NCI-H2227 (cell line): ENCODE data around the gene SLC38A3.

Source experiments
- DNase-seq: peaks from one replicate; lab custom pipeline; 2025; ENCODE audit not compliant: unreplicated experiment; lab: John Stamatoyannopoulos, UW

Gene SLC38A3

DNA sequence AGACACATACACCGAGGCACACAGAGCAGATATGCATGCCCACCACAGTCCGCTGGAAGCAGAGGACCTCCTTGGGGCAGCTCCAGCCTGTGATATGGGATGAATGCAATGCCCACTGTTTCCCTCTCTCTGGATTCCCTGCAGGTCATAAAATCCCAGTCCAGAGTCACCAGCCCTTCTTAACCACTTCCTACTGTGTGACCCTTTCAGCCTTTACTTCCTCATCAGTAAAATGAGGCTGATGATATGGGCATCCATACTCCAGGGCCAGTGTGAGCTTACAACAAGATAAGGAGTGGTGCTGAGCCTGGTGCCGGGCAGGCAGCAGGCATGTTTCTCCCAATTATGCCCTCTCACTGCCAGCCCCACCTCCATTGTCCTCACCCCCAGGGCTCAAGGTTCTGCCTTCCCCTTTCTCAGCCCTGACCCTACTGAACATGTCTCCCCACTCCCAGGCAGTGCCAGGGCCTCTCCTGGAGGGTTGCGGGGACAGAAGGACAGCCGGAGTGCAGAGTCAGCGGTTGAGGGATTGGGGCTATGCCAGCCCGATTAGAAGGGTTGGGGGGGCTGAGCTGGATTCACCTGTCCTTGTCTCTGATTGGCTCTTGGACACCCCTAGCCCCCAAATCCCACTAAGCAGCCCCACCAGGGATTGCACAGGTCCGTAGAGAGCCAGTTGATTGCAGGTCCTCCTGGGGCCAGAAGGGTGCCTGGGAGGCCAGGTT is 14.0 kb upstream of the SLC38A3 start, which contains the start of gene GNAT1:
Gene GNAT1 (plus strand): TSS at position 675 of the 725 bp plus-strand sequence. CDS start 116 bp downstream, outside the sequence.
- no peak for DNase-seq

DNA sequence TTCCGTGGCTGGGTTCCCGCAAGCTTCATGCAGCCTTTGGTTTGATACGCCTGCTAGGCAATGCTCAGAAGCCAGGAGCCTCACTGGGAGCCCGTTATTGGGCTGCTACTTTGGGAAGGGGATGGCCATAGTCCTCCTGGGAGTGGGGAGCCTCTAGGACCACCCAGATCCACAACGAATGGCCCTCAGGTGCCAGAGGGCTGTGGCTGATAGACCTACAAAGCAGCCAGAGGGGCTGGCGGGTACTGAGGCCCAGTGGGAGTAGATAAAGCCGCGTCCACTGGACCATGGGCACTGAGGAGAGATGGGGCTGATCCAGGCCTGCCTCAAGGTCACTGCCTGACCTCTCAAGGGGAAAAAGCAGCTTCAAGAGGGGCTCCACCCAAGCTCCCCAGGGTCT is 12.9 kb upstream of the SLC38A3 start:
- no peak for DNase-seq

- DNase-seq: peak; percentile 69
Observed at GRCh38 chr3:50192689-50193141, 12.4 kb upstream of the SLC38A3 start.

GRCh38 chr3:50193286-50193685 is 11.8 kb upstream of the SLC38A3 start:
- no peak for DNase-seq

- no peak for DNase-seq
Observed at GRCh38 chr3:50193746-50194127, 11.3 kb upstream of the SLC38A3 start.

DNA sequence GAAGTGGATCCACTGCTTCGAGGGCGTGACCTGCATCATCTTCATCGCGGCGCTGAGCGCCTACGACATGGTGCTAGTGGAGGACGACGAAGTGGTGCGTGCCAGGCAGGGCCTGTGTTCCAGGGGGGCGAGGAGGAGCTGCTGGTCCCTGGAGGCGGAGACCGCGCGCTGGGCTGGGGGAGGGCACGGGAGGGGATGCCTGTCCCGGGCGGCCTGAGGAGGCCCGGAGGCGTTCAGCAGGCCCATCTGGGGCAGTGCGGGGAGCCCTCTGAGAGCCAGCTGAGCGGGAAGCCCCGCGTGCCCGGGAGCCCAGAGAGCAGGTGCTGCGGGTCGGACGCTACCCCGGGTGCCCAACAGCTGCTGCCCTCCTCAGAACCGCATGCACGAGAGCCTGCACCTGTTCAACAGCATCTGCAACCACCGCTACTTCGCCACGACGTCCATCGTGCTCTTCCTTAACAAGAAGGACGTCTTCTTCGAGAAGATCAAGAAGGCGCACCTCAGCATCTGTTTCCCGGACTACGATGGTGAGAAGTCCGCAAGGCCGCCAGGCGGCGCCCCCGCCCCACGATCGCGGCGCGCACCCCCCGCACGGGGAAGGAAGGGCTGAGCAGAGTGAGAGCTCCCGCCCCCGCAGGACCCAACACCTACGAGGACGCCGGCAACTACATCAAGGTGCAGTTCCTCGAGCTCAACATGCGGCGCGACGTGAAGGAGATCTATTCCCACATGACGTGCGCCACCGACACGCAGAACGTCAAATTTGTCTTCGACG is 10.8 kb upstream of the SLC38A3 start:
- DNase-seq: no peak

GRCh38 chr3:50194903-50195500 is 10.1 kb upstream of the SLC38A3 start:
- DNase-seq: no peak

DNA sequence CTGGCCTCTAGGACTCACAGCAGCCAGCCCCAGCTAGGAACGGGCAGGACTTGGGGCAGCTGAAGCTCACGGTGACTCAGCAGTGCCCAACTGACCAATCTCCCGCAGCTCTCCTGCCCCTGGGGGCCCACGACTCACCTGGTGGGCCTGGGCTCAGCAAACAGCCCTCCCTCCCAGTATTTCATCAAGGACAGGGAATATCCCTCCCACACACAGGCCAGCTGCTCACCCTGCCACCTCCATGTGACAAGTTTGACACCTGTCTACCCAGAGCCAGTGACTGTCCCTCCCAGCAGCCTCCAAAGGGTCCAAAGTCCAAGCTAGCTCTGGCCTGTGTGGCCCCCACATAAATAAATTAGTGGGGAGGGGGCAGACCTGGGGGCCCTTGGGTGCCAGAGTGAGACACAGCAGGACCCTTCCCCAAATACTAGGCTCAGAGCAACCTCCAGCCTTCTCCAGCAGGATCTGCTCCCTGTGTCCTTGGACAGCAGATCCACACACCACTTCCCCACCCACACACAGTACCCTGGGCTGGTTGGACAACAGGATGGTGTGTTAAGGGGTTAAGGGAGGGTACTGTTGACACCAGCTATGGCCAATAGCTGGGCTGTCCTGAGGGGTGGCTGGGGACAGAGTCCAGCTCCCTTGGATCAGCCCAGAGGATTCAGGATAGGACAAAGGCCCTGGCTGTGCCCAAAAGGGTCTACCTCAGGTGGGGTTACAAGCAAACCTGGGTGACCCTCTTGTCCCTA is 9.4 kb upstream of the SLC38A3 start:
- no peak for DNase-seq

DNA sequence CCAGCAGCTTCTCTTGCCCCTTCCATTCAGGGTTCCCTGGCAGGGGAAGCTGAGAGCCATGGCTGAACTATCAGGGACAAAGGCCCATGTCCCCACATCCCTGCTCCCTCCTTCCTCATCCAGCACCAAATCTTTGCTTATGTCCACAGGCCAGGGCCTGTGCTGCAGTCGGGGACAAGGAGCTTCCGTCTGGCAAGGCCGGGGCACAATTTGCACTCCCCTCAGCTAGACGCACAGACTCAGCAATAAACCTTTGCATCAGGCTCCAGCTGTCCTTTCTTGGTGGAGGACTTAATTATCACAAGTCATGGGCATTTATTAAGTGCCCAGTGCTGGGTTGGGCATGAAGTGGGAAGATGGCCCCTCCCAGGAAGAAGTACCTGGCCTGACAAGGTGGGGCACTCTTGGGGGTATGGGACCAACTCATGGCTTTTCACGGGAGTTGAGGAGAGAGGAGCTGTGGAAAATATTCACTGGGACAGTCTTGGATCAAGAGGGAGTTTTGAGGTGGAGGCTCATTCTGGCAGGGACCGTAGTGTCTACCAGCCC is 8.7 kb upstream of the SLC38A3 start:
- no peak for DNase-seq

DNA sequence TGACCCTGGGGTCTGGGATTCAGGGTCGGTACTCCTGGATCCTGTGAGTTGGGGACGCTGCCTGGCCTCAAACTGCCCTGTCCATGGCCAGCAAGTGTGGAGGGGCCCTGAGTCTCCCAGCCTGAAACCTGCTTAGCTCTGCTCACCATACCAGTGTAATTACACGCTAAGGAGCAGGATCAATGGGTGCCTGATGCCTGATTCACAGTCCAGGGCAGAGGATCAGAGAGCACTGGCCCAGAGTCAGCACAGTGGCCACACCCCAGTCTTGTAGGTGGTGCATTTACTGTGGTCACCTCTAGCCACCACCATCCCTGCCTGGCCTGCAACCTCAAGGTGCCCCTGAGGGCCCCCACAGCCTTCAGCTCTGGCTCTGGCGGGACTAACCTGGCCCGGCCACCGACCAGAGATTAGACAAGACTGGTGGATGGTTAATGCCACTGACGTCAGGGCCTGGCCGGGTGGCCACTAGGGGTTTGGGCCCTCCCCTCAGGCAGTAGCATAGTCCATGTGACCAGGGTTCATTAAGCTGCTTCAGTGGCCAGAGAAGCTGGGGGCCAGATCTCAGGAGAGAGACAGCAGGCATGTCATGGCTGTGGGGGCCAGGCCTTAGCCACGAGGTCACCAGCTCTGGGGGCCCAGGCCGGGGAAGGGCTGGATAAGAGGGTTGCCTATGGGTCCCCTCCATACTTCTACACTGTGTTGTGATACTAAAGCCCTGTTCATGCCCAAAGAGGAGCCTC is 3.3 kb upstream of the SLC38A3 start:
- no peak for DNase-seq

- DNase-seq: no peak
Observed at GRCh38 chr3:50202353-50203112, 2.5 kb upstream of the SLC38A3 start.

- DNase-seq: no peak
Observed at GRCh38 chr3:50203113-50203808, 1.8 kb upstream of the SLC38A3 start.

- DNase-seq: no peak
Observed at GRCh38 chr3:50203809-50204803, 965 bp upstream of the SLC38A3 start.

DNA sequence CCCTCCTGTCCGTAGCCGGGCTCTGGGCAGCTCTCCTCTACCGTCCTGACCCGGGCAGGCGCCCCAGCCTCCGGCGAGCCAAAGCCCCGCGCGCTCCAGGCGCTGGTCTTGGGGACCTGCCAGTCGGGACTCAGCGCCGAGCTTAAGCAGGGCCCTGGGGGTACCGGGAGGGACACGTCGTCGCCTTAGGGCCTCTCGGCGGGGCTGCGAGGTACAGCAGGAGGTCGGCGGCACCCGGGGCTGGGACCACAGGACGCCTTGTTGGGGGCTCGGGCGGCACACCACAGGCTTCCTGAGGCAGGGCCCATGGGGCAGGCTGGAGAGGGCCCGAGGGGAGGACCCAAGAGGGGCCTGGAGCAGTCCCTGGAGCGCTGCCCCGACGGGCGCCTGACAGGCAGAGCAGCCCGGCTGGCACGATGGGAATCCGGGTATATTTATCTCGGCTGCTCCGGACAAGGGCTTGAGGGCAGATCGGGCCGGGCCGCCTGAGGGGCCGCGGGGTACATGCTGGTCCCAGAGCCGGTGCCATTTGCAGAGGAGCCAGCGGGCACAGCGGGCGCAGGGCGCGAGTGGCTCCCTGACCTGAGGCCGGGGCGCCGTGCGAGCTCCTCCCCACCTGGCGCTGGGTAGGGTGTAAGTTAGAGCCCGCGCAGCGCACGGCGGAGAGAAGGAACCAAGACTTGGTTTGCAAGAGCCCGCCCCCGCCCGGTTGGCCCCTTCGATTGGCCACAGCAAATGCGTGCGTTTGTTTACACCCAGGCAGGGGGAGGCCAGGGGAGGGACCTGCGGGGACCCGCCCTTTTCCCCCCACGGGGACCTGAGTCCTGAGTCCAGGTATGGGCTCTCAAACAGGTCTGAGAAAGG is 574 bp downstream of the SLC38A3 start:
- DNase-seq: peak; percentile 50

- no peak for DNase-seq
Observed at GRCh38 chr3:50207359-50208042, 2.4 kb downstream of the SLC38A3 start.

- DNase-seq: no peak
Observed at GRCh38 chr3:50208677-50209344, 3.7 kb downstream of the SLC38A3 start.
